GM04503 (cell line): ENCODE measurements around the gene PRR16.

Experiments
- DNase-seq: peaks from one replicate; pipeline ENCODE4 v3.0.0-alpha.2; 2012; ENCODE audit warnings: low read depth

Gene PRR16

GRCh38 chr5:120463006-120463680 is 957 bp upstream of the PRR16 start:
- DNase-seq = no peak

- DNase-seq = no peak
Measured at GRCh38 chr5:120464627-120465435, 731 bp downstream of the PRR16 start.

- DNase-seq = no peak
Measured at GRCh38 chr5:120465436-120465961, 1.4 kb downstream of the PRR16 start.

GRCh38 chr5:120466341-120467006 is 2.4 kb downstream of the PRR16 start:
- DNase-seq = no peak

GRCh38 chr5:120471971-120472370 is 7.9 kb downstream of the PRR16 start:
- DNase-seq = no peak

- no peak for DNase-seq
Measured at GRCh38 chr5:120472911-120473310, 8.8 kb downstream of the PRR16 start.

- DNase-seq = no peak
Measured at GRCh38 chr5:120473332-120473731, 9.2 kb downstream of the PRR16 start.

GRCh38 chr5:120476063-120476462 is 12.0 kb downstream of the PRR16 start:
- no peak for DNase-seq

- no peak for DNase-seq
Measured at GRCh38 chr5:120479066-120479465, 15.0 kb downstream of the PRR16 start.

GRCh38 chr5:120499876-120500563 is 35.9 kb downstream of the PRR16 start:
- no peak for DNase-seq

- no peak for DNase-seq
Measured at GRCh38 chr5:120502531-120502930, 38.4 kb downstream of the PRR16 start.

GRCh38 chr5:120503341-120503740 is 39.2 kb downstream of the PRR16 start:
- DNase-seq = no peak

GRCh38 chr5:120504057-120504456 is 40.0 kb downstream of the PRR16 start:
- DNase-seq = no peak

GRCh38 chr5:120507197-120507596 is 43.1 kb downstream of the PRR16 start:
- DNase-seq = no peak

GRCh38 chr5:120507800-120508463 is 43.8 kb downstream of the PRR16 start:
- no peak for DNase-seq

- DNase-seq = peak; percentile 59
Measured at GRCh38 chr5:120509053-120509452, 45.0 kb downstream of the PRR16 start.

- no peak for DNase-seq
Measured at GRCh38 chr5:120510098-120510637, 46.1 kb downstream of the PRR16 start.

GRCh38 chr5:120510994-120511686 is 47.0 kb downstream of the PRR16 start:
- no peak for DNase-seq

- DNase-seq = no peak
Measured at GRCh38 chr5:120512068-120512467, 48.0 kb downstream of the PRR16 start.

GRCh38 chr5:120512791-120513650 is 48.9 kb downstream of the PRR16 start:
- no peak for DNase-seq
